HEK293 (cell line): Measurements from ENCODE around the gene STIM1.

ENCODE experiments used
- CTCF ChIA-PET: fragments of 350-600 bp; formaldehyde crosslinking; extraction: SDS; loops from one replicate; lab custom pipeline; 2021; ENCODE audit warnings: antibody characterized with exemption; lab: Yijun Ruan, JAX
- POLR2A ChIA-PET: fragments of 300-600 bp; formaldehyde crosslinking; extraction: SDS; loops from one replicate; lab custom pipeline; 2020; ENCODE audit warnings: antibody characterized with exemption, inconsistent platforms; lab: Yijun Ruan, JAX
- H3K27ac ChIP-seq: fragments of 200-500 bp; sonication (Bioruptor generic); 2 replicates; pipeline ENCODE4 v1.5.1; 2014; ENCODE audit warnings: low read depth, low read length, control low read depth, inconsistent platforms; ENCODE audit errors: extremely low read depth
- H3K36me3 ChIP-seq, 2 experiments: fragments of 200-500 bp in 1 of 2; sonication (Bioruptor generic) in 1 of 2; 1 replicate in 1 of 2; 2 replicates in 1 of 2; pipeline ENCODE4 v1.5.1; 2014 to 2017; ENCODE audit warnings: inconsistent platforms in 2 of 2, low read length in 2 of 2; ENCODE audit not compliant: control insufficient read depth in 2 of 2, insufficient read depth in 1 of 2
- H3K4me1 ChIP-seq: fragments of 200-500 bp; sonication (Bioruptor generic); 2 replicates; pipeline ENCODE4 v1.5.1; 2014; ENCODE audit warnings: mild to moderate bottlenecking, low read length, inconsistent platforms; ENCODE audit not compliant: control insufficient read depth, insufficient read depth
- H3K4me3 ChIP-seq: 2 replicates; pipeline ENCODE4 v1.5.1; 2011; ENCODE audit warnings: low read depth, mild to moderate bottlenecking, control low read depth, low read length, moderate library complexity
- H3K9me3 ChIP-seq: fragments of 200-500 bp; sonication (Bioruptor generic); 2 replicates; pipeline ENCODE4 v1.5.1; 2014; ENCODE audit warnings: low read depth, low read length, inconsistent platforms; ENCODE audit not compliant: control insufficient read depth, insufficient read depth
- BCL11B ChIP-seq: fragments of 450-650 bp; formaldehyde crosslinking; IDR thresholded peaks from 2 replicates; pipeline ENCODE4 v1.5.1; 2016; ENCODE audit warnings: low read depth, missing biosample characterization, missing genetic modification characterization
- FEZF1 ChIP-seq: fragments of 450-650 bp; formaldehyde crosslinking; IDR thresholded peaks from 2 replicates; pipeline ENCODE4 v1.5.1; 2016; ENCODE audit warnings: missing biosample characterization, missing genetic modification characterization
- GLI2 ChIP-seq: fragments of 450-650 bp; formaldehyde crosslinking; IDR thresholded peaks from 2 replicates; pipeline ENCODE4; 2017; ENCODE audit warnings: missing biosample characterization, missing genetic modification characterization, low read depth, borderline replicate concordance
- GLIS2 ChIP-seq: fragments of 450-650 bp; formaldehyde crosslinking; IDR thresholded peaks from 2 replicates; pipeline ENCODE4 v1.5.1; 2016; ENCODE audit warnings: missing biosample characterization, missing genetic modification characterization
- HOXA7 ChIP-seq: sonication (generic); formaldehyde crosslinking; IDR thresholded peaks from 2 replicates; pipeline ENCODE4 v1.8.1; 2022; ENCODE audit warnings: missing genetic modification reagents, borderline replicate concordance
- KLF1 ChIP-seq: fragments of 450-650 bp; formaldehyde crosslinking; IDR thresholded peaks from 2 replicates; pipeline ENCODE4 v1.5.1; 2016; ENCODE audit warnings: missing biosample characterization, missing genetic modification characterization
- SCRT1 ChIP-seq: fragments of 450-650 bp; formaldehyde crosslinking; IDR thresholded peaks from 2 replicates; pipeline ENCODE4 v1.5.1; 2016; ENCODE audit warnings: missing biosample characterization, missing genetic modification characterization, borderline replicate concordance
- YY1 ChIP-seq: fragments of 450-650 bp; formaldehyde crosslinking; IDR thresholded peaks from 2 replicates; pipeline ENCODE4 v1.5.1; 2018; ENCODE audit warnings: missing biosample characterization, missing genetic modification characterization
- ZBTB11 ChIP-seq: fragments of 450-650 bp; formaldehyde crosslinking; conservative IDR thresholded peaks from 2 replicates; pipeline ENCODE4 v1.5.1; 2016; ENCODE audit warnings: low read depth, missing biosample characterization, missing genetic modification characterization
- ZBTB17 ChIP-seq: fragments of 450-650 bp; formaldehyde crosslinking; IDR thresholded peaks from 2 replicates; pipeline ENCODE4 v1.5.1; 2016; ENCODE audit warnings: missing biosample characterization, missing genetic modification characterization
- ZNF132 ChIP-seq: fragments of 450-650 bp; formaldehyde crosslinking; IDR thresholded peaks from 2 replicates; pipeline ENCODE4 v1.5.1; 2017; ENCODE audit warnings: missing biosample characterization, missing genetic modification characterization, borderline replicate concordance
- ZNF148 ChIP-seq: fragments of 450-650 bp; formaldehyde crosslinking; IDR thresholded peaks from 2 replicates; pipeline ENCODE4 v1.5.0; 2017; ENCODE audit warnings: missing biosample characterization, missing genetic modification characterization, borderline replicate concordance
- ZNF202 ChIP-seq: fragments of 450-650 bp; formaldehyde crosslinking; IDR thresholded peaks from 2 replicates; pipeline ENCODE4 v1.5.1; 2016; ENCODE audit warnings: missing biosample characterization, missing genetic modification characterization, borderline replicate concordance
- ZNF214 ChIP-seq: fragments of 450-650 bp; formaldehyde crosslinking; IDR thresholded peaks from 2 replicates; pipeline ENCODE4 v1.5.1; 2017; ENCODE audit warnings: missing biosample characterization, mild to moderate bottlenecking, missing genetic modification characterization, borderline replicate concordance
- ZNF23 ChIP-seq: fragments of 450-650 bp; formaldehyde crosslinking; IDR thresholded peaks from 2 replicates; pipeline ENCODE4 v1.5.1; 2016; ENCODE audit warnings: missing biosample characterization, missing genetic modification characterization, borderline replicate concordance
- ZNF24 ChIP-seq: fragments of 450-650 bp; formaldehyde crosslinking; IDR thresholded peaks from 2 replicates; pipeline ENCODE4 v1.5.1; 2016; ENCODE audit warnings: missing biosample characterization, missing genetic modification characterization
- ZNF362 ChIP-seq: fragments of 450-650 bp; formaldehyde crosslinking; IDR thresholded peaks from 2 replicates; pipeline ENCODE4 v1.5.1; 2016; ENCODE audit warnings: missing biosample characterization, missing genetic modification characterization
- ZNF37A ChIP-seq: fragments of 450-650 bp; IDR thresholded peaks from 2 replicates; pipeline ENCODE4 v1.5.1; 2018; ENCODE audit warnings: missing biosample characterization, missing genetic modification characterization
- ZNF394 ChIP-seq: fragments of 450-650 bp; formaldehyde crosslinking; IDR thresholded peaks from 2 replicates; pipeline ENCODE4 v1.5.1; 2016; ENCODE audit warnings: missing biosample characterization, missing genetic modification characterization, mild to moderate bottlenecking, moderate library complexity, borderline replicate concordance
- ZNF621 ChIP-seq: fragments of 450-650 bp; formaldehyde crosslinking; IDR thresholded peaks from 2 replicates; pipeline ENCODE4 v1.5.1; 2017; ENCODE audit warnings: missing biosample characterization, missing genetic modification characterization
- ZNF623 ChIP-seq: fragments of 450-650 bp; formaldehyde crosslinking; IDR thresholded peaks from 2 replicates; pipeline ENCODE4 v1.5.1; 2016; ENCODE audit warnings: missing biosample characterization, missing genetic modification characterization
- ZNF654 ChIP-seq: fragments of 450-650 bp; formaldehyde crosslinking; IDR thresholded peaks from 2 replicates; pipeline ENCODE4 v1.5.1; 2016; ENCODE audit warnings: low read depth, missing biosample characterization, missing genetic modification characterization
- ZNF701 ChIP-seq: fragments of 450-650 bp; formaldehyde crosslinking; IDR thresholded peaks from 2 replicates; pipeline ENCODE4 v1.5.1; 2016; ENCODE audit warnings: missing biosample characterization, missing genetic modification characterization
- ZNF792 ChIP-seq: fragments of 450-650 bp; formaldehyde crosslinking; IDR thresholded peaks from 2 replicates; pipeline ENCODE4 v1.5.1; 2016; ENCODE audit warnings: missing biosample characterization, missing genetic modification characterization
- TF ChIP-seq, protein P1 (sequence below): fragments of 450-650 bp; formaldehyde crosslinking; IDR thresholded peaks from 2 replicates; pipeline ENCODE4 v1.5.1; 2016; ENCODE audit warnings: missing biosample characterization, missing genetic modification characterization
- TF ChIP-seq, protein P2 (sequence below): fragments of 450-650 bp; formaldehyde crosslinking; IDR thresholded peaks from 2 replicates; pipeline ENCODE4 v1.5.1; 2016; ENCODE audit warnings: missing biosample characterization, missing genetic modification characterization, low read depth

STIM1 gene

GRCh38 chr11:3914805-3915204, 59.3 kb downstream of the STIM1 start:
- no peak overlapping the region for H3K4me3 ChIP-seq
- no peaks in the 10 kb centered on the region for H3K4me1 ChIP-seq
- no peak overlapping the region for H3K27ac ChIP-seq
- TF ChIP-seq ZNF621 (no peak), ZNF132 (no peak), FEZF1 (no peak), SCRT1 (tag by site-specific recombination) (no peak), ZNF148 (tag by site-specific recombination) (no peak), ZNF623 (tag by site-specific recombination) (no peak), BCL11B (tag by site-specific recombination) (no peak), KLF1 (tag by site-specific recombination) (no peak), ZNF24 (tag by site-specific recombination) (no peak), ZNF37A (tag by site-specific recombination) (no peak), GLIS2 (tag by site-specific recombination) (no peak), ZNF214 (no peak), HOXA7 (CRISPR knock-in tag) (no peak), ZBTB17 (tag by site-specific recombination) (no peak), ZNF701 (tag by site-specific recombination) (no peak), ZNF792 (tag by site-specific recombination) (no peak), ZNF394 (no peak), YY1 (tag by site-specific recombination) (no peak)
- TF ChIP-seq, protein P1, sequence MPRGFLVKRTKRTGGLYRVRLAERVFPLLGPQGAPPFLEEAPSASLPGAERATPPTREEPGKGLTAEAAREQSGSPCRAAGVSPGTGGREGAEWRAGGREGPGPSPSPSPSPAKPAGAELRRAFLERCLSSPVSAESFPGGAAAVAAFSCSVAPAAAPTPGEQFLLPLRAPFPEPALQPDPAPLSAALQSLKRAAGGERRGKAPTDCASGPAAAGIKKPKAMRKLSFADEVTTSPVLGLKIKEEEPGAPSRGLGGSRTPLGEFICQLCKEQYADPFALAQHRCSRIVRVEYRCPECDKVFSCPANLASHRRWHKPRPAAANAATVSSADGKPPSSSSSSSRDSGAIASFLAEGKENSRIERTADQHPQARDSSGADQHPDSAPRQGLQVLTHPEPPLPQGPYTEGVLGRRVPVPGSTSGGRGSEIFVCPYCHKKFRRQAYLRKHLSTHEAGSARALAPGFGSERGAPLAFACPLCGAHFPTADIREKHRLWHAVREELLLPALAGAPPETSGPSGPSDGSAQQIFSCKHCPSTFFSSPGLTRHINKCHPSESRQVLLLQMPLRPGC: no peak
- H3K9me3 ChIP-seq: no peaks in the 10 kb centered on the region
- H3K36me3 ChIP-seq: no peaks in the 10 kb centered on the region
- CTCF ChIA-PET: interaction anchor here (0.6 to 2.3 kb wide), 3 partner anchors 11 to 158 kb away, joined by 3 to 8 read pairs (median 4); no protein-coding TSS in a partner anchor
- POLR2A ChIA-PET: no interaction called here

GRCh38 chr11:3916962-3917361, 61.5 kb downstream of the STIM1 start:
- no peaks in the 10 kb centered on the region for H3K36me3 ChIP-seq
- ChIA-PET CTCF (interaction anchor here (0.7 to 1.2 kb wide), 2 partner anchors 9 to 68 kb away, joined by 3 to 4 read pairs; no protein-coding TSS in a partner anchor), POLR2A (no interaction called here)
- H3K9me3 ChIP-seq: no peaks in the 10 kb centered on the region
- H3K4me3 ChIP-seq: no peak overlapping the region
- H3K27ac ChIP-seq: no peak overlapping the region
- no peaks in the 10 kb centered on the region for H3K4me1 ChIP-seq
- TF ChIP-seq ZNF362 (no peak), ZNF202 (tag by site-specific recombination) (no peak), ZBTB11 (tag by site-specific recombination) (no peak), SCRT1 (tag by site-specific recombination) (no peak), ZNF23 (no peak), GLI2 (tag by site-specific recombination) (no peak), ZNF654 (tag by site-specific recombination) (no peak)
- TF ChIP-seq, protein P2, sequence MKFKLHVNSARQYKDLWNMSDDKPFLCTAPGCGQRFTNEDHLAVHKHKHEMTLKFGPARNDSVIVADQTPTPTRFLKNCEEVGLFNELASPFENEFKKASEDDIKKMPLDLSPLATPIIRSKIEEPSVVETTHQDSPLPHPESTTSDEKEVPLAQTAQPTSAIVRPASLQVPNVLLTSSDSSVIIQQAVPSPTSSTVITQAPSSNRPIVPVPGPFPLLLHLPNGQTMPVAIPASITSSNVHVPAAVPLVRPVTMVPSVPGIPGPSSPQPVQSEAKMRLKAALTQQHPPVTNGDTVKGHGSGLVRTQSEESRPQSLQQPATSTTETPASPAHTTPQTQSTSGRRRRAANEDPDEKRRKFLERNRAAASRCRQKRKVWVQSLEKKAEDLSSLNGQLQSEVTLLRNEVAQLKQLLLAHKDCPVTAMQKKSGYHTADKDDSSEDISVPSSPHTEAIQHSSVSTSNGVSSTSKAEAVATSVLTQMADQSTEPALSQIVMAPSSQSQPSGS: no peak
